ENCODE measurements around the gene DQX1.
"Not testable (repeated sequence)": the region's sequence is repeated elsewhere in the genome, so short reads cannot be mapped to it uniquely, and the experiment has no call there.

GRCh38 chr2:74561022-74561421 lies 35.0 kb upstream of the DQX1 start:
- TF ChIP-seq, protein P1, sequence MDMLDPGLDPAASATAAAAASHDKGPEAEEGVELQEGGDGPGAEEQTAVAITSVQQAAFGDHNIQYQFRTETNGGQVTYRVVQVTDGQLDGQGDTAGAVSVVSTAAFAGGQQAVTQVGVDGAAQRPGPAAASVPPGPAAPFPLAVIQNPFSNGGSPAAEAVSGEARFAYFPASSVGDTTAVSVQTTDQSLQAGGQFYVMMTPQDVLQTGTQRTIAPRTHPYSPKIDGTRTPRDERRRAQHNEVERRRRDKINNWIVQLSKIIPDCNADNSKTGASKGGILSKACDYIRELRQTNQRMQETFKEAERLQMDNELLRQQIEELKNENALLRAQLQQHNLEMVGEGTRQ (IDR thresholded peaks at IDR 0.05; ENCODE audit: low read length), result not testable (repeated sequence)
- not testable (repeated sequence) for TF ChIP-seq BRCA1 (IDR thresholded peaks at IDR 0.05; ENCODE audit: low read depth, low read length)
- TF ChIP-seq, protein P2, sequence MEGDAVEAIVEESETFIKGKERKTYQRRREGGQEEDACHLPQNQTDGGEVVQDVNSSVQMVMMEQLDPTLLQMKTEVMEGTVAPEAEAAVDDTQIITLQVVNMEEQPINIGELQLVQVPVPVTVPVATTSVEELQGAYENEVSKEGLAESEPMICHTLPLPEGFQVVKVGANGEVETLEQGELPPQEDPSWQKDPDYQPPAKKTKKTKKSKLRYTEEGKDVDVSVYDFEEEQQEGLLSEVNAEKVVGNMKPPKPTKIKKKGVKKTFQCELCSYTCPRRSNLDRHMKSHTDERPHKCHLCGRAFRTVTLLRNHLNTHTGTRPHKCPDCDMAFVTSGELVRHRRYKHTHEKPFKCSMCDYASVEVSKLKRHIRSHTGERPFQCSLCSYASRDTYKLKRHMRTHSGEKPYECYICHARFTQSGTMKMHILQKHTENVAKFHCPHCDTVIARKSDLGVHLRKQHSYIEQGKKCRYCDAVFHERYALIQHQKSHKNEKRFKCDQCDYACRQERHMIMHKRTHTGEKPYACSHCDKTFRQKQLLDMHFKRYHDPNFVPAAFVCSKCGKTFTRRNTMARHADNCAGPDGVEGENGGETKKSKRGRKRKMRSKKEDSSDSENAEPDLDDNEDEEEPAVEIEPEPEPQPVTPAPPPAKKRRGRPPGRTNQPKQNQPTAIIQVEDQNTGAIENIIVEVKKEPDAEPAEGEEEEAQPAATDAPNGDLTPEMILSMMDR (IDR thresholded peaks at IDR 0.05; ENCODE audit: control extremely low read depth in 1 of 3, insufficient read depth in 1 of 3, low read depth in 1 of 3, low read length in 3 of 3), result not testable (repeated sequence)
